Stimulated activated naive CD8-positive, alpha-beta T cell treated with anti-CD3 and anti-CD28 coated beads, Interleukin-15, Interleukin-2, amounts not matched to agents 100 U/mL and 50 U/mL, for 24 hours (primary cell): ENCODE data around the gene KIAA2012.

Experiments used
- ATAC-seq: fragments of 150-1000 bp; cut with Tn5 transposase; one replicate; pipeline ENCODE4 v1.10.0; 2021
- DNase-seq: peaks from one replicate; pipeline ENCODE4 v3.0.0; 2021

Gene KIAA2012

GRCh38 chr2:202149936-202150335 lies 76.9 kb downstream of the KIAA2012 start:
- ATAC-seq (no peak), DNase-seq (no peak)

GRCh38 chr2:202152104-202152715 lies 79.2 kb downstream of the KIAA2012 start:
- DNase-seq = no peak
- no peak for ATAC-seq

GRCh38 chr2:202154613-202155012 lies 81.6 kb downstream of the KIAA2012 start:
- no peak for ATAC-seq
- no peak for DNase-seq

- no peak for DNase-seq
These were observed 84.3 kb downstream of the KIAA2012 start for GRCh38 chr2:202157211-202157990.

GRCh38 chr2:202158796-202159195 lies 85.7 kb downstream of the KIAA2012 start:
- ATAC-seq = no peak
- no peak for DNase-seq

More at GRCh38 chr2:202157211-202157990, 84.3 kb downstream of the KIAA2012 start:
- ATAC-seq = no peak

- DNase-seq (no peak), ATAC-seq (no peak)
These were observed 88.2 kb downstream of the KIAA2012 start for GRCh38 chr2:202161151-202161835.

GRCh38 chr2:202164411-202164810 lies 91.4 kb downstream of the KIAA2012 start:
- no peak for DNase-seq
- no peak for ATAC-seq

- DNase-seq = no peak
- ATAC-seq = no peak
These were observed 92.2 kb downstream of the KIAA2012 start for GRCh38 chr2:202165208-202165607.

- DNase-seq = no peak
- no peak for ATAC-seq
These were observed 92.9 kb downstream of the KIAA2012 start for GRCh38 chr2:202165945-202166344.

- DNase-seq (no peak), ATAC-seq (no peak)
These were observed 96.1 kb downstream of the KIAA2012 start for GRCh38 chr2:202169131-202169530.

- no peak for DNase-seq
- ATAC-seq = no peak
These were observed 96.9 kb downstream of the KIAA2012 start for GRCh38 chr2:202169832-202170424.

- ATAC-seq = no peak
- peak; percentile 29 for DNase-seq
These were observed 98.3 kb downstream of the KIAA2012 start for GRCh38 chr2:202171241-202171825.

- peak; percentile 68 for DNase-seq
- ATAC-seq = peak; percentile 87
These were observed 99.6 kb downstream of the KIAA2012 start for GRCh38 chr2:202172439-202173211.

GRCh38 chr2:202178346-202178958 lies 105.4 kb downstream of the KIAA2012 start:
- DNase-seq = peak; percentile 53
- ATAC-seq = peak; percentile 63

GRCh38 chr2:202184557-202184956 lies 111.5 kb downstream of the KIAA2012 start:
- no peak for ATAC-seq
- no peak for DNase-seq

GRCh38 chr2:202185156-202185555 lies 112.1 kb downstream of the KIAA2012 start:
- ATAC-seq (no peak), DNase-seq (no peak)

GRCh38 chr2:202186641-202187202 lies 113.7 kb downstream of the KIAA2012 start:
- ATAC-seq (no peak), DNase-seq (no peak)

- DNase-seq (no peak), ATAC-seq (no peak)
These were observed 114.5 kb downstream of the KIAA2012 start for GRCh38 chr2:202187570-202187969.

- DNase-seq (no peak), ATAC-seq (no peak)
These were observed 120.2 kb downstream of the KIAA2012 start for GRCh38 chr2:202193305-202193704.

GRCh38 chr2:202193881-202194353 lies 120.9 kb downstream of the KIAA2012 start:
- DNase-seq (no peak), ATAC-seq (no peak)

- ATAC-seq (no peak), DNase-seq (no peak)
These were observed 121.4 kb downstream of the KIAA2012 start for GRCh38 chr2:202194418-202194817.
